Measurements from ENCODE around the gene FBXO45. TPM values are rescaled to one million over a fixed set of nuclear protein-coding genes. Genes with fewer than 3 reads are reported as not detected.

Gene FBXO45
- total and polyA plus RNA-seq, 9 of the 15 experiments (the other 6 are each of a cell fraction or from before 2014, with no cell fraction given), result 15.2 to 52.8 (median 37.0) TPM

GRCh38 chr3:196519718-196520082, 48.8 kb upstream of the FBXO45 start:
- Histone ChIP-seq H3K9me1 (ENCODE audit: control insufficient read depth, insufficient read depth, low read length) (no peaks in the 10 kb centered on the region), H4K20me1 (replicated peaks; ENCODE audit: control insufficient read depth, insufficient read depth, low read length) (no peaks in the 10 kb centered on the region), H3K27ac (ENCODE audit: extremely low read depth, low read depth, low read length) (no peak overlapping the region), H3K9me3 (replicated peaks; ENCODE audit: control insufficient read depth, insufficient read depth, low read depth, low read length) (no peaks in the 10 kb centered on the region), H3K4me2 (ENCODE audit: insufficient read depth, low read length) (no peak overlapping the region), H3K4me1 (replicated peaks in 1 of 2; ENCODE audit: control insufficient read depth in 2 of 2, insufficient read depth in 2 of 2, low read length in 2 of 2) (peaks cover 11 to 46% of the 10 kb centered on the region in 2 experiments), H3K9ac (ENCODE audit: insufficient read depth in 1 of 2, low read depth in 2 of 2, low read length in 2 of 2) (peak overlapping the region in 1 of 2 experiments; percentile 22; a peak in 1 of 4 replicates), H2AFZ (ENCODE audit: low read depth, low read length) (peak overlapping the region; percentile 96), H3K4me3 (no peak overlapping the region), H3K36me3 (ENCODE audit: control insufficient read depth, insufficient read depth, low read length) (no peaks in the 10 kb centered on the region), H3K79me2 (ENCODE audit: control insufficient read depth, insufficient read depth, low read length) (no peaks in the 10 kb centered on the region), H3K27me3 (ENCODE audit: control insufficient read depth in 2 of 2, insufficient read depth in 2 of 2, low read length in 2 of 2) (no peaks in the 10 kb centered on the region)
- in situ Hi-C loops (cut with MboI), result loop anchor here (5.0 to 25.0 kb wide), 4 partner anchors 267 to 807 kb away; partner anchors contain the start of gene MUC20
- ChIA-PET CTCF (ENCODE audit: low intra/inter-chr PET ratio) (interaction anchor here (0.7 to 2.2 kb wide), 6 partner anchors 33 to 494 kb away, joined by 3 to 23 read pairs (median 6); no protein-coding TSS in a partner anchor), POLR2A (interaction anchor here (0.6 to 1.5 kb wide), 2 partner anchors 9 to 441 kb away, joined by 3 read pairs; no protein-coding TSS in a partner anchor)
- TF ChIP-seq ZNF121 (CRISPR knock-in tag; conservative IDR thresholded peaks at IDR 0.05) (no peak), SAP30 (IDR thresholded peaks at IDR 0.05; ENCODE audit: borderline replicate concordance, insufficient read depth, low read depth, low read length, poor library complexity, severe bottlenecking) (no peak), KLF1 (tag; IDR thresholded peaks at IDR 0.05) (no peak), POLR3A (IDR thresholded peaks at IDR 0.05; ENCODE audit: borderline replicate concordance, extremely low read depth, insufficient read depth, insufficient read length) (no peak), NR4A1 (CRISPR knock-in tag; IDR thresholded peaks at IDR 0.05) (no peak), NR4A1 (tag; IDR thresholded peaks at IDR 0.05) (no peak)
- WGBS (ENCODE audit: insufficient coverage, low coverage, missing lambda C conversion rate), result 66% methylated on average over 5 of the region's 5 CpGs
- intact Hi-C loops (cut with micrococcal nuclease), result loop anchor here (1.0 to 10.0 kb wide), 11 partner anchors 19 to 665 kb away; partner anchors contain the start of genes NCBP2, TFRC and TM4SF19
- DNase-seq (ENCODE audit: extremely low read depth in 1 of 4, low spot score in 3 of 4), result no peak
- no peak for ATAC-seq
- BruUV-seq (replicated peaks), result no TSS peak
- no peak for FAIRE-seq
